Left lung (tissue), 10 donors: Measurements from ENCODE around the gene DGKB. TPM values are rescaled to one million over a fixed set of nuclear protein-coding genes. Genes with fewer than 3 reads are reported as not detected.

Experiments
- ATAC-seq: fragments of 200-7000 bp; cut with Tn5 transposase; one replicate; pipeline ENCODE4 v1.9.1; 2020; ENCODE audit warnings: moderate library complexity
- DNase-seq, 4 donors: peaks; one replicate each; pipeline ENCODE4 v3.0.0-alpha.2; 2013 to 2020
- H3K27ac ChIP-seq, 2 donors: fragments of 200-600 bp; sonication (generic) in 1 of 2; one replicate each; pipeline versions ENCODE4 v1.5.0 to v1.8.0; 2020 to 2021
- H3K27me3 ChIP-seq, 2 donors: fragments of 200-600 bp; sonication (generic) in 1 of 2; one replicate each; pipeline versions ENCODE4 v1.5.0 to v1.8.0; 2020 to 2021
- H3K36me3 ChIP-seq, 2 donors: fragments of 200-600 bp; sonication (generic) in 1 of 2; one replicate each; pipeline versions ENCODE4 v1.5.0 to v1.8.0; 2020 to 2021
- H3K4me1 ChIP-seq, 2 donors: fragments of 200-600 bp; one replicate each; pipeline ENCODE4 v1.8.0; 2021
- H3K4me3 ChIP-seq, 2 donors: fragments of 200-600 bp; sonication (generic) in 1 of 2; one replicate each; pipeline versions ENCODE4 v1.5.0 to v1.8.0; 2020 to 2021; ENCODE audit warnings: mild to moderate bottlenecking in 1 of 2
- H3K9me3 ChIP-seq, 2 donors: fragments of 200-600 bp; sonication (generic) in 1 of 2; one replicate each; pipeline versions ENCODE4 v1.5.0 to v1.8.0; 2020 to 2021
- intact Hi-C, 2 donors: fragments of 100-400 bp; cut with DNase I; formaldehyde crosslinking; loops; one replicate each; pipeline versions ENCODE4 v1.11.2 to v1.14.2; 2022
- polyA plus RNA-seq, 6 donors: library from polyadenylated mRNA; unstranded; fragments of 120-200 nt; gene quantifications; one replicate each; pipeline ENCODE4 v1.2.1, GENCODE V29; 2013; ENCODE audit not compliant: insufficient read length in 6 of 6
- total RNA-seq, 2 donors: library from RNA; stranded (reverse); fragmentation: NEBNext Ultra II Directional; extraction: Animal tissue kit (Norgen Biotek cat#: 25700); gene quantifications; one replicate each; pipeline ENCODE4 v1.2.1, GENCODE V29; 2021
- TF ChIP-seq, protein P1 (sequence below), 2 donors: fragments of 200-600 bp; sonication (generic) in 1 of 2; IDR thresholded peaks; one replicate each; pipeline versions ENCODE4 v1.5.0 to v1.8.0; 2021; ENCODE audit warnings: antibody characterized with exemption in 2 of 2
- donor health status: DM: no; HTN: yes; CAD: no.
- donor health status: DM: no; HTN: no; CAD: no.

Gene DGKB
- total and polyA plus RNA-seq, 8 donors: 0.15 to 0.31 (median 0.27) TPM; not detected in 1

DNA sequence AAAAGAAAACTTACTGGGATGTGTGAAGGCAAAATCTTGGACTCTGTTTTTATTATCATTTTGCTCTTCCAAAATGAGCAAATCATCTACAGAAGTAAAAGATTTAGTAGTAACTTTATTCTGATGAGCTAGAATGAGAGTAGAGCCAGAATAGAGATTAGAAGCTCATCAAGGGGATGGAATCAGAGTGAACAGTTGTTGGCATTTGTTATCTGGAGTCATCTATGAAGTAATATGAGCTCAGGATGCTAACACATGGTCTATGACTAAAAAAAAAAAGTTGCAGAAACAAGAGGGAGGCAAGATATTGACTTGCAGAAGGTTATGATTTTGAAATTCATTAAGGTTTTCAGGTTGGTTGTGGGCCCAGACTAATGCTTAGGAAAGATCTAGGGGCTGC lies 504.0 kb downstream of the DGKB start:
- TF ChIP-seq, protein P1, sequence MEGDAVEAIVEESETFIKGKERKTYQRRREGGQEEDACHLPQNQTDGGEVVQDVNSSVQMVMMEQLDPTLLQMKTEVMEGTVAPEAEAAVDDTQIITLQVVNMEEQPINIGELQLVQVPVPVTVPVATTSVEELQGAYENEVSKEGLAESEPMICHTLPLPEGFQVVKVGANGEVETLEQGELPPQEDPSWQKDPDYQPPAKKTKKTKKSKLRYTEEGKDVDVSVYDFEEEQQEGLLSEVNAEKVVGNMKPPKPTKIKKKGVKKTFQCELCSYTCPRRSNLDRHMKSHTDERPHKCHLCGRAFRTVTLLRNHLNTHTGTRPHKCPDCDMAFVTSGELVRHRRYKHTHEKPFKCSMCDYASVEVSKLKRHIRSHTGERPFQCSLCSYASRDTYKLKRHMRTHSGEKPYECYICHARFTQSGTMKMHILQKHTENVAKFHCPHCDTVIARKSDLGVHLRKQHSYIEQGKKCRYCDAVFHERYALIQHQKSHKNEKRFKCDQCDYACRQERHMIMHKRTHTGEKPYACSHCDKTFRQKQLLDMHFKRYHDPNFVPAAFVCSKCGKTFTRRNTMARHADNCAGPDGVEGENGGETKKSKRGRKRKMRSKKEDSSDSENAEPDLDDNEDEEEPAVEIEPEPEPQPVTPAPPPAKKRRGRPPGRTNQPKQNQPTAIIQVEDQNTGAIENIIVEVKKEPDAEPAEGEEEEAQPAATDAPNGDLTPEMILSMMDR (IDR thresholded peaks at IDR 0.05): no peak
- Histone ChIP-seq H3K27me3 (no peaks in the 10 kb centered on the region), H3K4me1 (no peaks in the 10 kb centered on the region), H3K27ac (no peak overlapping the region), H3K36me3 (no peaks in the 10 kb centered on the region), H3K4me3 (no peak overlapping the region), H3K9me3 (no peaks in the 10 kb centered on the region)
- ATAC-seq (no peak), DNase-seq (no peak)
- intact Hi-C loops: no loop called here

DNA sequence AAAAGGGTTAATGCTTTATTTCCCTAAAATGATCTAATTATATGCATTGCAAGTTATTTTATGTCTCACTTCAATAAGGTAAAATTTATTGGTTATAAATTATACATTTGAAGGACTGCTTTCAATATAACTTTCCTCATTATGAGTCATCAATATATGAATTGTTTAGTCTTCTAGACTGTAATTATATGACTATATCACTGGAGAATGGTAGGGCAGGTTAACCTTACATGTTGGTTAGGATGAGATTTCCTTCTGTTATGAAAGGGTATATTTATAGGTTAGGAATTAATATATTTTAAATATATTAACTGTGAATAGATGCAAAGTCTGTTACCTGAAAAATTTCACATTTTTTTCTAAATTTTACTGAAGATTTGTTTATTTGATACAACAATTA lies 506.7 kb downstream of the DGKB start:
- Histone ChIP-seq H3K36me3 (no peaks in the 10 kb centered on the region), H3K4me1 (no peaks in the 10 kb centered on the region), H3K27ac (no peak overlapping the region), H3K27me3 (no peaks in the 10 kb centered on the region), H3K4me3 (no peak overlapping the region), H3K9me3 (no peaks in the 10 kb centered on the region)
- TF ChIP-seq, protein P1 (IDR thresholded peaks at IDR 0.05): no peak
- DNase-seq (no peak), ATAC-seq (no peak)
- intact Hi-C loops: no loop called here

DNA sequence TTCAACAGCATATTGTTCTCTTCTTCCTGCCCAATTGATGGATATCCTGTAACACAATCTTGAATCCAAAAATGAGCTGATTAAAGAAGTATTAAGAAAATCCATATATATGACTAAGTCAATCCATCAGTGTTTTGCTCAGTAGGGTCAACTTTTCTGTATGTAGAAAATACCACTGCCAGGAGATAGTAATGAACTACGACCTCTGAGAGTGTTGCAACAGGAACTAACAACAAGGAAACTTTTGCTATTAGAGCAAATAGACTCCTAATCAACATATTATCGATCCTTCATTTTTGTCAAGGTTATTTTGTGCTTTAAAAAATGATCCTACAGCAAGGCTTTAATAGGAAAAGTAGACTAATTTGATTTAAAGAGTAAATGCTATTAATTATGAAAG lies 507.8 kb downstream of the DGKB start:
- intact Hi-C loops: no loop called here
- H3K9me3 ChIP-seq: no peaks in the 10 kb centered on the region
- no peak overlapping the region for H3K27ac ChIP-seq
- H3K4me1 ChIP-seq: no peaks in the 10 kb centered on the region
- ATAC-seq: no peak
- H3K36me3 ChIP-seq: no peaks in the 10 kb centered on the region
- TF ChIP-seq, protein P1 (IDR thresholded peaks at IDR 0.05): no peak
- H3K4me3 ChIP-seq: no peak overlapping the region
- H3K27me3 ChIP-seq: no peaks in the 10 kb centered on the region
- no peak for DNase-seq

DNA sequence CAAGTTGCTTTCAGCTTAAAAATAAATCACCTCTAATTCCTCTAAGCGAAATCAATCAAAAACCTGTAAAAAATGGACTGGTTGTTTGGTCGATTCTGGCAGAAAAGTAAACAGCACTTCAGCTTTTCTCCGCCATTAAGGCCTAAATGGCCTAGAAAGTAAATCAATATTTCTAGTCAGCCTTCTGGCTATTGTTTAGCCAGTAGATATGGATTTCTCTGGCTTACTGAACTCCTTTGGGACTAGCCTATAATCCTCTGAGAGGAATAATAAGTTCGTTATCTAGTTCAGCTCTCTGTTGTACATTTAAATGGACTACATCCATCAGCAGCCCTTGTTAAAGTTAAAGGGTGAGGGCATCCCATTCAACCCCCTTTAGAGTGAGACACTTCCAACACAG lies 513.0 kb downstream of the DGKB start:
- H3K27ac ChIP-seq: no peak overlapping the region
- H3K4me1 ChIP-seq: no peaks in the 10 kb centered on the region
- no peak for DNase-seq
- no peaks in the 10 kb centered on the region for H3K36me3 ChIP-seq
- no peak for ATAC-seq
- H3K27me3 ChIP-seq: no peaks in the 10 kb centered on the region
- TF ChIP-seq, protein P1 (IDR thresholded peaks at IDR 0.05): no peak
- no peak overlapping the region for H3K4me3 ChIP-seq
- no peaks in the 10 kb centered on the region for H3K9me3 ChIP-seq
- intact Hi-C loops: no loop called here

- no peaks in the 10 kb centered on the region for H3K27me3 ChIP-seq
- no peaks in the 10 kb centered on the region for H3K36me3 ChIP-seq
- H3K4me3 ChIP-seq: no peak overlapping the region
- intact Hi-C loops: no loop called here
- DNase-seq (no peak), ATAC-seq (no peak)
- no peaks in the 10 kb centered on the region for H3K4me1 ChIP-seq
- no peak overlapping the region for H3K27ac ChIP-seq
- H3K9me3 ChIP-seq: no peaks in the 10 kb centered on the region
- TF ChIP-seq, protein P1 (IDR thresholded peaks at IDR 0.05): no peak
Observed at GRCh38 chr7:14389181-14389591, 513.4 kb downstream of the DGKB start.
